K562 (cell line): ENCODE measurements around the gene IGF1R. TPM values are rescaled to one million over a fixed set of nuclear protein-coding genes. Genes with fewer than 3 reads are reported as not detected.

Source experiments
- BCL6 ChIP-seq: fragments of 250-450 bp; sonication (Bioruptor Pico); IDR thresholded peaks from 2 replicates; pipeline ENCODE4 v1.4.0; 2020
- CAMTA2 ChIP-seq: fragments of 250-450 bp; sonication (Bioruptor Pico); conservative IDR thresholded peaks from 2 replicates; pipeline ENCODE4 v1.5.1; 2022
- CREM ChIP-seq: IDR thresholded peaks from 2 replicates; pipeline ENCODE4 v1.6.1; 2014; ENCODE audit warnings: antibody characterized with exemption, low read depth
- CXXC5 ChIP-seq: fragments of 250-450 bp; sonication (Bioruptor Pico); IDR thresholded peaks from 2 replicates; pipeline ENCODE4 v1.8.0; 2022; ENCODE audit warnings: inconsistent platforms, mild to moderate bottlenecking, moderate library complexity
- DIDO1 ChIP-seq: fragments of 450-650 bp; IDR thresholded peaks from 2 replicates; pipeline ENCODE4 v1.6.1; 2016; ENCODE audit warnings: low read depth, missing biosample characterization, missing genetic modification characterization
- DNMT1 ChIP-seq: fragments of 450-650 bp; IDR thresholded peaks from 2 replicates; pipeline ENCODE4 v1.6.1; 2016; ENCODE audit warnings: antibody characterized with exemption, mild to moderate bottlenecking
- FOXA1 ChIP-seq: fragments of 450-650 bp; IDR thresholded peaks from 2 replicates; pipeline ENCODE4 v1.6.1; 2016; ENCODE audit warnings: mild to moderate bottlenecking, borderline replicate concordance
- FOXK2 ChIP-seq, 2 experiments: fragments of 450-650 bp; IDR thresholded peaks in 1 of 2; conservative IDR thresholded peaks in 1 of 2; 2 replicates each; pipeline ENCODE4 v1.6.1; 2016; ENCODE audit warnings: low read depth in 2 of 2, mild to moderate bottlenecking in 1 of 2
- HCFC1 ChIP-seq: IDR thresholded peaks from 2 replicates; pipeline ENCODE4 v1.6.1; 2012; ENCODE audit warnings: low read depth, low read length, improper control_type of control experiment
- HMGN3 ChIP-seq: IDR thresholded peaks from 2 replicates; pipeline ENCODE4 v1.6.1; 2011; ENCODE audit warnings: borderline replicate concordance, low read depth, mild to moderate bottlenecking, mixed read lengths, low read length; ENCODE audit not compliant: insufficient read length; ENCODE audit errors: extremely low read depth
- JUND ChIP-seq, 2 experiments: IDR thresholded peaks; 2 replicates in 1 of 2; 3 replicates in 1 of 2; pipeline ENCODE4 v1.6.1; 2011; ENCODE audit warnings: borderline replicate concordance in 2 of 2, low read depth in 2 of 2, low read length in 2 of 2, improper control_type of control experiment in 1 of 2, missing biosample characterization in 1 of 2, missing genetic modification characterization in 1 of 2, missing genetic modification reagents in 1 of 2
- MECOM ChIP-seq: fragments of 250-450 bp; sonication (Bioruptor Pico); IDR thresholded peaks from 2 replicates; pipeline ENCODE4 v1.8.0; 2022; ENCODE audit warnings: inconsistent platforms
- OTX1 ChIP-seq: fragments of 450-650 bp; formaldehyde crosslinking; IDR thresholded peaks from 2 replicates; pipeline ENCODE4 v1.4.0; 2022; ENCODE audit warnings: mild to moderate bottlenecking
- PCBP2 ChIP-seq: fragments of 200-400 bp; formaldehyde crosslinking; IDR thresholded peaks from 2 replicates; pipeline ENCODE4 v1.6.1; 2018; ENCODE audit warnings: low read length, low read depth, mild to moderate bottlenecking, moderate library complexity; ENCODE audit not compliant: poor library complexity, severe bottlenecking
- POLR2G ChIP-seq: fragments of 200-400 bp; formaldehyde crosslinking; IDR thresholded peaks from 2 replicates; pipeline ENCODE4 v1.6.1; 2017; ENCODE audit warnings: low read depth, mild to moderate bottlenecking, antibody characterized with exemption, low read length, moderate library complexity
- PTTG1 ChIP-seq: fragments of 450-650 bp; IDR thresholded peaks from 2 replicates; pipeline ENCODE4 v1.6.1; 2016; ENCODE audit warnings: low read depth, mild to moderate bottlenecking, missing genetic modification characterization, missing compliant biosample characterization
- SETDB1 ChIP-seq: IDR thresholded peaks from one replicate; pipeline ENCODE4 v1.6.1; 2012; ENCODE audit warnings: low read length, control low read depth, inconsistent platforms
- SIRT6 ChIP-seq: IDR thresholded peaks from one replicate; pipeline ENCODE4 v1.6.1; 2012; ENCODE audit warnings: low read depth, mild to moderate bottlenecking, control low read depth, inconsistent platforms, low read length, moderate library complexity
- SNRNP70 ChIP-seq: fragments of 200-400 bp; formaldehyde crosslinking; optimal IDR thresholded peaks from 2 replicates; pipeline ENCODE3; 2017; ENCODE audit warnings: low read depth, low read length
- SREBF1 ChIP-seq: fragments of 150-350 bp; IDR thresholded peaks from 2 replicates; pipeline ENCODE4 v1.6.1; 2014; ENCODE audit warnings: antibody characterized with exemption, low read depth, low read length, borderline replicate concordance
- TAF15 ChIP-seq: fragments of 200-400 bp; formaldehyde crosslinking; IDR thresholded peaks from 2 replicates; pipeline ENCODE4 v1.6.1; 2017; ENCODE audit warnings: mild to moderate bottlenecking, low read depth, low read length, moderate library complexity
- THRAP3 ChIP-seq: fragments of 450-650 bp; IDR thresholded peaks from 2 replicates; pipeline ENCODE4 v1.6.1; 2016; ENCODE audit warnings: mild to moderate bottlenecking, inconsistent platforms, borderline replicate concordance
- YBX1 ChIP-seq: fragments of 450-650 bp; IDR thresholded peaks from 2 replicates; pipeline ENCODE4 v1.7.1; 2016; ENCODE audit warnings: mild to moderate bottlenecking
- ZFP36 ChIP-seq: fragments of 150-350 bp; IDR thresholded peaks from 2 replicates; pipeline ENCODE4 v1.6.1; 2018; ENCODE audit warnings: low read length, low read depth; ENCODE audit not compliant: partially characterized antibody
- ZFX ChIP-seq: sonication (generic); formaldehyde crosslinking; IDR thresholded peaks from 2 replicates; pipeline ENCODE4 v1.8.0; 2022; ENCODE audit warnings: mild to moderate bottlenecking, missing genetic modification reagents, moderate library complexity
- polyA plus RNA-seq, 8 experiments: library from polyadenylated mRNA; depleted of rRNA in 4 of 8; stranded (reverse) in 5 of 8; unstranded in 3 of 8; fragments of >200 nt; fragmentation: Nextera tagmentation in 2 of 8; fragmentation: Illumina TruSeq in 1 of 8; extraction: Ambion mirVana in 2 of 8; extraction: Trizol in 1 of 8; gene quantifications; 2 replicates each; pipeline versions ENCODE4 v1.2.1 to v1.2.3, GENCODE V29; 2011 to 2014; ENCODE audit warnings: inconsistent platforms in 1 of 8, missing spikeins in 1 of 8
- total RNA-seq, 7 experiments: library from RNA; depleted of rRNA in 6 of 7; stranded (reverse); fragments of >200 nt in 6 of 7; fragmentation: Illumina TruSeq in 2 of 7; extraction: Trizol in 2 of 7; gene quantifications; 2 replicates each; pipeline versions ENCODE4 v1.2.1 to v1.2.3, GENCODE V29; 2011 to 2021; ENCODE audit warnings: low replicate concordance in 1 of 7
- TF ChIP-seq, protein P1 (sequence below): sonication (generic); formaldehyde crosslinking; IDR thresholded peaks from 2 replicates; pipeline ENCODE4 v1.8.1; 2023; ENCODE audit warnings: mild to moderate bottlenecking, missing genetic modification reagents

Gene IGF1R
- total and polyA plus RNA-seq, 9 of the 15 experiments (the other 6 are each of a cell fraction or from before 2014, with no cell fraction given), result 0.35 to 8.0 (median 1.6) TPM

DNA sequence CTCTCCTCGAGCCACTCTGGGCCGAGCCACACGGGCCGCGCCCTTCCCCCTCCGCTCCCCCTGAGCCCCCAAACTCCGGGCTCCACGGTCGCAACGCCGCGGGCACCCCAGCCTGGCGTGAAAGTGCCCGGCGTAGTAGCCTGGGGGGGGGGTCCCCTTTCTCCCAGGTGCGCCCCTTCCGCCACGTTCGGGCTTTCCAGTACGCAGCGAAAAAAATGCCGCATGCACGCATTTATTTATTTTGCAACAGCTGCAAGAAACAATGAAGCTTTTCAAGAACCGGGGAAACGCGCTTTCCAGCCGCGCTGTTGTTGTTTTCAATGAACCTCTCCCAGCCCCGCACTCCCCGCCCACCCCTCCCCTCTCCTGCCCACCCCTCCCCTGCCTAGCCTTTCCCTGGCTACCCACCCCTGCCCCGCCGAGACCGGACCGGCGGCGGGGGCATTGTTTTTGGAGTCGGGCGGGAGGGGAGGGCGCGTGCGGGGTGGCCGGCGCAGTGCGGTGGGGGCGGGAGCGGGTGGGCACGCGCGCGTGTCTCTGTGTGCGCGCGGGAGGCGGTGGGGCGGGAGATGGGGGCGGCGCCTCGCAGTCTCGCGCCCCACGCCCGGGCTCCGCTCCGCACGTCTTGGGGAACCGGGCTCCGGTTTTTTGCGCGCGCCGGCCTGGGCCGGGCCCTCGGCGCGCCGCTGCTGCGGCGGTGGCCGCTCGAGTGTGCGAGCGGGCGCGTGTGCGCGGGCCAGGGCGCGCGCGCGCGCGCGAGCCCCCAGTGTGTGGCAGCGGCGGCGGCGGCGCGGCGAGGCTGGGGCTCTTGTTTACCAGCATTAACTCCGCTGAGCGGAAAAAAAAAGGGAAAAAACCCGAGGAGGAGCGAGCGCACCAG, at the start of gene IGF1R (continued):
- TF ChIP-seq, protein P1, sequence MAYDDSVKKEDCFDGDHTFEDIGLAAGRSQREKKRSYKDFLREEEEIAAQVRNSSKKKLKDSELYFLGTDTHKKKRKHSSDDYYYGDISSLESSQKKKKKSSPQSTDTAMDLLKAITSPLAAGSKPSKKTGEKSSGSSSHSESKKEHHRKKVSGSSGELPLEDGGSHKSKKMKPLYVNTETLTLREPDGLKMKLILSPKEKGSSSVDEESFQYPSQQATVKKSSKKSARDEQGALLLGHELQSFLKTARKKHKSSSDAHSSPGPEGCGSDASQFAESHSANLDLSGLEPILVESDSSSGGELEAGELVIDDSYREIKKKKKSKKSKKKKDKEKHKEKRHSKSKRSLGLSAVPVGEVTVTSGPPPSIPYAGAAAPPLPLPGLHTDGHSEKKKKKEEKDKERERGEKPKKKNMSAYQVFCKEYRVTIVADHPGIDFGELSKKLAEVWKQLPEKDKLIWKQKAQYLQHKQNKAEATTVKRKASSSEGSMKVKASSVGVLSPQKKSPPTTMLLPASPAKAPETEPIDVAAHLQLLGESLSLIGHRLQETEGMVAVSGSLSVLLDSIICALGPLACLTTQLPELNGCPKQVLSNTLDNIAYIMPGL (CRISPR knock-in tag), result 0 out of 2 replicates have a peak, but pooled peaks have one; percentile 3
- peak; percentile 94 for TF ChIP-seq CXXC5
- 0 out of 2 replicates have a peak, but pooled peaks have one; percentile 13 for TF ChIP-seq JUND (IDR thresholded peaks at IDR 0.05; ENCODE audit: borderline replicate concordance, low read depth, low read length)
- no peak; the same call in 2 of the 3 replicates for TF ChIP-seq JUND (tag; IDR thresholded peaks at IDR 0.05; ENCODE audit: borderline replicate concordance, low read depth, low read length)
- no peak for TF ChIP-seq THRAP3
- no peak for TF ChIP-seq MECOM (CRISPR knock-in tag)
- 0 out of 2 replicates have a peak, but pooled peaks have one; percentile 44 for TF ChIP-seq CREM
- TF ChIP-seq PTTG1 (tag), result no peak
- peak; percentile 30; the same call in 1 of the 2 replicates for TF ChIP-seq HCFC1
- no peak for TF ChIP-seq DNMT1
- no peak for TF ChIP-seq SNRNP70
- no peak for TF ChIP-seq ZFP36
- TF ChIP-seq TAF15, result no peak
- TF ChIP-seq FOXA1, result no peak
- no peak for TF ChIP-seq PCBP2
- TF ChIP-seq FOXK2 (conservative IDR thresholded peaks at IDR 0.05 in 1 of 2, IDR thresholded peaks at IDR 0.05 in 1 of 2; ENCODE audit: low read depth in 2 of 2), result no peak
- TF ChIP-seq YBX1, result no peak
- TF ChIP-seq HMGN3, result peak; percentile 39
- TF ChIP-seq DIDO1, result no peak
- TF ChIP-seq POLR2G, result peak; percentile 44
- peak; percentile 24; the same call in 1 of the 2 replicates for TF ChIP-seq ZFX
- no peak for TF ChIP-seq OTX1 (CRISPR knock-in tag)
- no peak for TF ChIP-seq SREBF1
- TF ChIP-seq SIRT6, result no peak
- no peak for TF ChIP-seq SETDB1
- TF ChIP-seq CAMTA2, result no peak
- no peak for TF ChIP-seq BCL6
